ENCODE measurements around the gene KIF20A.
"Not testable (repeated sequence)": the region's sequence is repeated elsewhere in the genome, so short reads cannot be mapped to it uniquely, and the experiment has no call there.

Gene KIF20A

DNA sequence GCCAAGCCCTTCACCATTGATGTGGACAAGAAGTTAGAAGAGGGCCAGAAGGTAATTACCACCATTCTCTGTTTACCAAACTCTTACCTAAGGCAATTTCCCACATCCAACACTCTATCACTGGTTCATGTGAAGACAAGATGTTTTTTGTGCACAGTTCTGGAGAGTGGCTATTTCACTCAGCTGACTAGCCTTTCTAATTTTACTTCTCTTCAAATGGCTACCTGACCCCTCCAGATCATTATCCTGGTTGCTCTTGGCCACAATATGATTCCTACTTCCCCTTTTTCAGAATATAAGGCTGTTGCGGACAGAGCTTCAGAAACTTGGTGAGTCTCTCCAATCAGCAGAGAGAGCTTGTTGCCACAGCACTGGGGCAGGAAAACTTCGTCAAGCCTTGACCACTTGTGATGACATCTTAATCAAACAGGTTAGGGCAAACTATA is 7.1 kb downstream of the KIF20A start:
- DNase-seq (ENCODE audit: low read depth) = no peak

DNA sequence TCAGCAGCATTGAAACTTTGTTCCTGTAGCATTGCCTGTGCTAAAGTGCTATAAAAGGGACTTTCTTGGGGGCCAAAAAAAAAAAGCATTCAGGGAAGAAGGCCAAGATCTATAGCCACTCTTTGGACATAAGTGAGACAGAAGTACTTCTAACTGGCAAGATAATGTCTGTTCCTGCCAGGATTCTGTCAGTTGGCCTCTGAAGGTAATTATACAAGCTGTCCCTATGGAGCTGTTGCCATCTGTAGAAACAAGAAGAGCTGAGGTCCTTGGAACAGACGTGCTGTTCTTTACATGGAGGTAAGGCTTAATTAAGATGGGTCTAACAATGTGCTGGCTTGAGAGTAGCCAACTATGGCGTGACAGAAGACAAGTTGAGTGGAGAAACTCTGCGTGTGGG is 9.7 kb downstream of the KIF20A start:
- DNase-seq (ENCODE audit: low read depth) = no peak

DNA sequence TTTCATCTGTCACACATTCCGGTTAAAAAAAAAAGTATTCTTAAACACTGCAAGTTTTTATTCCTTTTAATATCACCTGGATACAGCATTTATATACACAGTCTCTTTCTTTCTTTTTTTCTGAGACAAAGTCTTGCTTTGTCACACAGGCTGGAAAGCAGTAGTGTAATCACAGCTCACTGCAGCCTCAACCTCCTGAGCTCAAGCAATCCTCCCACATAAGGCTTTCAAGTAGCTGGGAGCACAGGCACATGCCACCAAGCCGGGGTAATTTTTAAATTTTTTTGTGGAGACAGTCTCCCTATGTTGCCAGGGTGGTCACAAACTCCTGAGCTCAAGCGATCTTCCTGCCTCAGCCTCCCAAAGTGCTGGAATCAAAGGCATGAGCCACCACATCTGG is 13.9 kb downstream of the KIF20A start:
- no peak for DNase-seq (ENCODE audit: low read depth)

DNA sequence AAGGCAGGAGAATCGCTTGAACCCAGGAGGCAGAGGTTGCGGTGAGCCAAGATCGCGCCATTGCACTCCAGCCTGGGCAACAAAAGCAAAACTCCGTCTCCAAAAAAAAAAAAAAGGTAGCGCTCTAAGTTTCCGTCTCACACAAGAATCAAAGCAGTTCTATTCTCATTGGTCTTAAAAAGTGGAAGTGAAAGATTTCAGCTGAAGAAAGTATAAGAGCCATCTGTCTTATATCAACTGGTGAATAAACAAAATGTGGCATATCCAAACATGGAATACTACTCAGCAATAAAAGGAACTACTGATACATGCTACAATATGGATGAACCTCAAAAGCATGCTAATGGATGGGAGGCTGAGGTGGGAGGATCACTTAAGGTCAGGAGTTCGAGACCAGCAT is 14.9 kb downstream of the KIF20A start:
- DNase-seq (ENCODE audit: low read depth) = not testable (repeated sequence)

DNA sequence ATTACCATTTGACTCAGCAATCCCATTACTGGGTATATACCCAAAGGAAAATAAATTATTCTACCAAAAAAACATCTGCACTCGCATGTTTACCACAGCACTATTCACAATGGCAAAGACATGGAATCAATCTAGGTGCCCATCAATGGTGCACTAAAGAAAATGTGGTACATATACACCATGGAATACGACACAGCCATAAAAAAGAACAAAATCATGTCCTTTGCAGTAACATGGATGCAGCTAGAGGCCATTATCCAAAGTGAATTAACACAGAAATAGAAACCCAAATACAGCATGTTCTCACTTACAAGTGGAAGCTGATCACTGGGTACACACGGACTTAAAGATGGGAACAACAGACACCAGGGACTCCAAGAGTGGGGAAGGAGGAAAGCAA is 32.1 kb downstream of the KIF20A start:
- DNase-seq (ENCODE audit: low read depth) = no peak

DNA sequence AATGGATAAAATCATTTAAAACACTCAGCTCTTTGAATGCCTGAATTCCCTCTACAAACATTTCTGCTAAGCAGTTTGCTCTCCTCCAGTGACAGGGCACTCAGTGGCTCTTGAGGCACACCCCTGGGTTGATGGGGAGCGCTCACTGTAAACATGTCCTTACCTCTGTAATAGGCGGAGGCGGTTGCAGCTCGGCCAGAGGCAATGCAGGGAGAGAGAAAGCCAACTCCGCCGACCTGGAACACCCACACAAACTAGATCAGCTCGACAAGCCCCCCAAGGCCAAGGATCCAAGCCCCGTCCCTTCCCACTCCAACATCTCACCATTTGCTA is 33.9 kb downstream of the KIF20A start:
- DNase-seq (ENCODE audit: low read depth) = no peak

DNA sequence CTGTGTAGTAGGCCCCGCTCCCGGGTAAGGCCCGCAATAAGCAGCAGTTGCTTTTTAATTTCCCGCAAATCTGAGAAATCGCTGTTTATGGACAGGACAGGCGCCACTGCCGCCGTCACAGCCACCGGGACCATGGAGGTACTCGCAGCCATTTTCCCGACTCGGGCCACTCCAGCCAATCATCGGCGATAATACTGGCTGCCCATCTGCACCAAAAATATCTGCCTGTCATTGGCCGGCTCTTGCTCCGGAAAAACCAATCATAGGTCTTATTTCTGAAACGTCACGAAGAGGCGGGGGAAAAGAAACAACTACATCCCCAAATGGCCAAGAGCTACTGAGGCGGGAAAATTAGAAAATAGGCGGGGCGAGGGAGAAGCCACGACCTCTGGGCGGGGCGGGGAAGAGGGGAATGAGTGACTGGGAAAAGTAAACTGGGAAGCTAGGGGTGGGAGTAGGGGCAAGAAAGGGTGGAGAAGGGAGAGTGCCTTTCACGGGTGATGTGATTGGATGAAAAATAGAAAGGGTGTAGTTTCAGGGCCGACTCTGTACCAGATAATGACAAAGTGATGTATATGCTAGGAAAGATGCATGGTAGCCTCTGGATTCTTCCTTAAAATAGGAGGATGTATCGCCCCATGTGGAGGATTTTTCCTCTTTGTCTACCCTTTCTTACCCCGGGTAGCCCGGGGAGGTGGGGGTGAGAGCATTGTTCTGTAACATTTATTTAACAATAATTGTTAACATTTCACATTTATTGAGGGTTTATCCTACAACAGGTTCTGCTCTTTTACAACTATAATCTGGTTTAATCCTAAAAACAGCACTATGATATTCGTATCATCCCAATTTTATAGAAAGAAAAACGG is 34.5 kb downstream of the KIF20A start, which contains the start of gene CDC23:
TSS of gene CDC23 (minus strand) at position 163 of the 869 bp plus-strand sequence. CDS start at position 152, 11 bp downstream.
- peak; percentile 86 for DNase-seq (ENCODE audit: low read depth)

DNA sequence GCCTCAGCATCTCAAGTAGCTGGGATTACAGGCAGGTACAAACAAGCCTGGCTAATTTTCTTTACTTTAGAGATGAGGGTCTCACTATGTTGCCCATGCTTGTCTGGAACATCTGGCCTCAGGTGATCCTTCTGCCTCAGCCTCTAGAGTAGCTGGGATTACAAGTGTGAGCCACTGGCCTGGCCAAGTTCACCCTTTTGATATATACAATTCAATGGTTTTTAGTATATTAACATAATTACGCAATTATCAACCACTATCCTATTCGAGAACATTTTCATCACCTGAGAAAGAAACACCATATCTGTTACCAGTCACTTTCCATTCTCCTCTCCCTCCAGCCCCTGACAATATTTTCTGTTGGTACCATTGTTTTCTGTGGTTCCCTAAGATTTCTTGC is 37.9 kb downstream of the KIF20A start:
- no peak for DNase-seq (ENCODE audit: low read depth)

DNA sequence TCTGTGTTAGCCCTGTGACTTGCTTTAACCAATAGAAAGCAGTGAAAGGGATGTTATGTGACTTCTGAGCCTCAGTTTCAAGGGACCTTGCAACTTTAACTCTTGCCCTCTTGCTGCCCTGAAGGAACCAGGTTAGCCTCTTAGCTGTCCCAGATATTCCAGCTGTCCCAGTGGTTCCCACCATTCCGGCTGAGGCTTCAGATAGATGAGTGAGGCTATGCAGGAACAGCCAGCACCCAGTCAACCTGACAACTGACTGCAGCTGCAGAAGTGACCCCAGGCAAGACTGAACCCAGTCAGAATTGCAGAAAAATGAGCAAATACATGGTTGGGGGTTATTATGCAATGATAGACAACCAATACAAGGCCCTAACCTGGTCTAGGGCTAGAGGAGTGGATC is 44.6 kb downstream of the KIF20A start:
- no peak for DNase-seq (ENCODE audit: low read depth)

DNA sequence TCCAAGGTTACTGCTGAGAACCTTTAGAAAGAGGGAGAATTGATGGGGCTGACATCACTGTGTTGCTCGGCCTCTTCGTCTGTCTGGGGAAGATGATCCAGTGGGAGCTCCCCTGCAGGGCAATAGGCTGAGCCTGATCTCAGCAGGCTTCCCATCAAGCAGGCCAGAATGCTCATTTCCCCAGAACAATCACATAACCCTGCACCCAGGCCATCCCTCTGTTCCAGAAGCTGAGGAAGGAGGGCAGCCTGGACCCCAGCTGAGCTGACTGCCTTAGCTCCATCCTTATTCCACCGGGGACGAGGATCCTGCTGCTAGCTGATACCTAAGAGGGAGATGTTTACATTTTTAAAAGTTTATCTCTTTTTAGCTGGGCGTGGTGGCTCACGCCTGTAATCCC is 45.8 kb downstream of the KIF20A start:
- DNase-seq (ENCODE audit: low read depth) = no peak

DNA sequence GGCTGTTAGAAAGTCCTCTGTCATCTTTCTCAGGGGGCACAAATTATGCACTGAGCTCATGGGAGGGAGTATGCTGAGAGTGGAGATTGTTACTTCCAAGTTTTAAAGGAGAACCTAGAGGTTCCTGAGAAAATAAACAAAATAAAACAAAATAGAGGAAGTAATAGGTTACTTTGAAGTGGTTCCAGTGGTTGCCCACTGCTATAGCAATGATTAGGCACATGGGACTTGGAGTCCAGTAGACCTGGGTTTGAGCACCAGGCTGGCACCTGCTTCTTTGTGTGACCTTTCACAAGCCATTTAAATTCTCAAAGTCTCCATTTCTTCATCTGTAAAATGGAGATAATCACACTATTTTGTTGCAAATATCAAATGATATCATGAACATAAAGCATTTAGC is 48.0 kb downstream of the KIF20A start:
- DNase-seq (ENCODE audit: low read depth) = no peak

DNA sequence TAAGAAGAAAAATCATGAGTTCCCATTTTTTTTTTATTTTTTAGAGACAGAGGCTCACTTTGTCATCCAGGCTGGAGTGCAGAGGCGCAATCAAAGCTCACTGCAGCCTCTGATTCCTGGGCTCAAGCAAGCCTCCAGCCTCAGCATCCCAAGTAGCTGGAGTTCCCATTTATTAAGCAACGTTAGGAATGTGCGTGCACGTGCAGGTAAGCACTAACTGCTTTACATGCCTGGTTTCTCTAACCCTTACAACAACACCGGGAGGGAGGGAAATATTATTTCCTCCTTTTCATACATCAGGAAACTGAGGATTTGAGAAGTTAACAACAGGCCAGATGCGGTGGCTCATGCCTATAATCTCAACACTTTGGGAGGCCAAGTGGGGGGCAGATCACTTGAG is 50.5 kb downstream of the KIF20A start:
- no peak for DNase-seq (ENCODE audit: low read depth)

DNA sequence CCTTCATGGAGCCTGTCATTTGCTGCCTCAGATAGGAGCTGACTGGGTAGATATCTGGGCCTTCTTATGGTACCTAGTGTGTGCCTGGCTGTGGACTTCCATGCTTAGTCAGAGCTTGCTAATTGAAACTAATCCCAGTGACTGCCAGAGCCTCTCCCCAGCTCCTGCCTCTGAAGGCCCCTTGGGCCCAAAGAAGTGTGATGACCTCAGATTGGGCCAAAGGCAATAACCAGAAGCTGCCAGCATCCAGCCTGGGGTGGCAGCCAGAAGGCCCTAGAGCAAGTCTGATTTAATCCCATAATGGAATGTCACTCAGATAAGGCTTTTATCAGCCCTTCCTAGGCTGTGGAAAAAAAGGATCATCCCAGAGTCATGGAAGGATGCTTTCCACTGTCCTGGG is 51.3 kb downstream of the KIF20A start:
- DNase-seq (ENCODE audit: low read depth) = no peak

DNA sequence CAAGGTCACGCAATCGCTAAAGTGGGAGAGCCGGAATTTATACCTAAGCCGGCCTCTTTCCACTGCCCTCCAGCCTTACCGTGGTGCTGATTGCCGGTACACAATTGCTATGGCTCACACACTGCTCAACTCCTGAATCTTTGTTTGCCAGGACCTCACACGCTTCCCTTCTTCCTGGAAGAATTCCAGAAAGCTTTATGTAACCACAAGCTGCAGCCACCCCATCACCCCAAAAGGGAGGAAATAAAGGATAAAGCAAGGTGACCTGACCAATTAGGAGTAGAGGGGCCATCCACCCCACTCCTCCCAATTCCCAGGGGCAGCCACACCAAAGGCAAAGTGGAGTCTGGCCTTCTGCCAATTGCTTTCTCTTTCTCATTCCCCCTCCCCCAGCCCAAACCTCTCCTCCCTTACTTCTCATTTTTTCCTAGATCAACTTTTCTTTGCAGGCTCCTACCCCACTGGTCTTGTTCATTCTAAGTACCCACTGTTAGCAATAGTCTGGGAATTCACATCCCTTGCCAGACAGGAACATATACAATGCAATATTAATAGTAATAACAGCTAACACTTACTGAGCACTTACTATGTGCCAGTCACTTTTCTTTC is 52.2 kb downstream of the KIF20A start:
- DNase-seq (ENCODE audit: low read depth) = no peak

DNA sequence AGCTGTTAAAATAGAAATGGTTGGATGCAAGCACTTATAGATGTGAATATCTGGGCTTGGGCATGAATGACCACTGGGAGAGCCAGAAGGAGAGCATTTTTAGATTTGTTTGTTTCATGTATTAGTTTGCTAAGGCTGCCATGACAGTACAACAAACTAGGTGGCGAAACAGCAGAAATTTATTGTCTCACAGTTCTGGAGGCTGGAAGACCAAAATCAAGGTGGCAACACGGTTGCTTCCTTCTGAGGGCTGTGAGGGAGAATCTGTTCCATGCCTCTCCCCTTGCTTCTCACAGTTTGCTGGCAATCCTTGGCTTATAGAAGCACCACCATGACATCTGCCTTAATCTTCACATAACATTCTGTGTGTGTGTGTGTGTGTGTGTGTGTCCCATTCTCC is 54.4 kb downstream of the KIF20A start:
- DNase-seq (ENCODE audit: low read depth) = no peak

DNA sequence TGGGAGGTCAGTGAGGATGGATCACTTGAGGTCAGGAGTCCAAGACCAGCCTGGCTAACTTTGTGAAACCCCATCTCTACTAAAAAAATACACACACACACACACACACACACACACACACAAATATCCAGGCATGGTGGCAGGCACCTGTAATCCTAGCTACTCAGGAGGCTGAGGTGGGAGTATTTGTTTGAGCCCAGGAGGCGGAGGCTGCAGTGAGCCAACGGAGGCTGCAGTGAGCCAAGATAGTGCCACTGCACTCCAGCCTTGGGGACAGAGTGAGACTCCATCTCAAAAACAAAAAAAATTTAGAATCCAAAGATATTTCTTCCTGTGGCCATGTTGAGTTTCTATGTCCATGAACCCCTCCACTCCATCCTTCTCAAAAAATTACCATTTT is 55.7 kb downstream of the KIF20A start:
- no peak for DNase-seq (ENCODE audit: low read depth)

All from activated gamma-delta T cell treated with anti-CD3 and anti-CD28 coated beads, Interleukin-2, amount 50 U/mL, for 16 hours (primary cell).